Cardiac muscle cell (in vitro differentiated cells and primary cell): ENCODE measurements around the gene SLC25A29. TPM values are rescaled to one million over a fixed set of nuclear protein-coding genes. Genes with fewer than 3 reads are reported as not detected.
"Not testable (repeated sequence)": the region's sequence is repeated elsewhere in the genome, so short reads cannot be mapped to it uniquely, and the experiment has no call there.

Source experiments
- DNase-seq, 2 donors: peaks; one replicate each; pipeline versions ENCODE4 v3.0.0 to v3.0.0-alpha.2; 2010 to 2017; ENCODE audit warnings: low read depth in 1 of 2, low spot score in 1 of 2
- H3K27ac ChIP-seq: fragments of 200-600 bp; sonication (generic); 2 replicates; pipeline ENCODE4 v1.5.1; 2016
- H3K27me3 ChIP-seq: fragments of 200-600 bp; sonication (generic); 2 replicates; pipeline ENCODE4 v1.6.0; 2016; ENCODE audit warnings: control low read depth
- H3K36me3 ChIP-seq: fragments of 200-600 bp; sonication (generic); 2 replicates; pipeline ENCODE4 v1.5.1; 2016; ENCODE audit warnings: control low read depth
- H3K4me1 ChIP-seq: fragments of 200-600 bp; sonication (generic); 2 replicates; pipeline ENCODE4 v1.8.1; 2017; ENCODE audit warnings: low read depth, mild to moderate bottlenecking, mixed run types
- H3K4me3 ChIP-seq: fragments of 200-600 bp; sonication (generic); 2 replicates; pipeline ENCODE4 v1.5.1; 2016; ENCODE audit warnings: mild to moderate bottlenecking
- H3K9me3 ChIP-seq: fragments of 200-600 bp; sonication (generic); 2 replicates; pipeline ENCODE4 v1.5.1; 2017; ENCODE audit warnings: low read depth, mild to moderate bottlenecking, control low read depth
- CTCF ChIP-seq: IDR thresholded peaks from 2 replicates; pipeline ENCODE4 v1.5.1; 2012; ENCODE audit warnings: low read depth, mild to moderate bottlenecking, low read length
- polyA plus RNA-seq: library from polyadenylated mRNA; unstranded; fragments of >200 nt; fragmentation: Nextera tagmentation; extraction: Ambion mirVana; gene quantifications from 2 replicates; pipeline ENCODE4 v1.2.1, GENCODE V29; 2016
- total RNA-seq: library from RNA; depleted of rRNA; stranded (reverse); fragments of >200 nt; gene quantifications from 2 replicates; pipeline ENCODE4 v1.2.3, GENCODE V29; 2016

The SLC25A29 gene
- total and polyA plus RNA-seq, 2 experiments from 2014 or later = 49.4 to 125 TPM

- H3K36me3 ChIP-seq = no peaks in the 10 kb centered on the region
- H3K27me3 ChIP-seq = no peaks in the 10 kb centered on the region
- H3K4me3 ChIP-seq = no peak overlapping the region
- no peaks in the 10 kb centered on the region for H3K9me3 ChIP-seq
- DNase-seq = peak in 1 of 2 donors; percentile 84
- H3K4me1 ChIP-seq = no peaks in the 10 kb centered on the region
- TF ChIP-seq CTCF = no peak
- no peak overlapping the region for H3K27ac ChIP-seq
These were observed 8.6 kb downstream of the SLC25A29 start for GRCh38 chr14:100297320-100298300.

GRCh38 chr14:100296729-100297128, 9.5 kb downstream of the SLC25A29 start:
- not testable (repeated sequence) for H3K4me1 ChIP-seq, H3K9me3 ChIP-seq, H3K27me3 ChIP-seq, H3K27ac ChIP-seq, DNase-seq, H3K36me3 ChIP-seq, H3K4me3 ChIP-seq

DNA sequence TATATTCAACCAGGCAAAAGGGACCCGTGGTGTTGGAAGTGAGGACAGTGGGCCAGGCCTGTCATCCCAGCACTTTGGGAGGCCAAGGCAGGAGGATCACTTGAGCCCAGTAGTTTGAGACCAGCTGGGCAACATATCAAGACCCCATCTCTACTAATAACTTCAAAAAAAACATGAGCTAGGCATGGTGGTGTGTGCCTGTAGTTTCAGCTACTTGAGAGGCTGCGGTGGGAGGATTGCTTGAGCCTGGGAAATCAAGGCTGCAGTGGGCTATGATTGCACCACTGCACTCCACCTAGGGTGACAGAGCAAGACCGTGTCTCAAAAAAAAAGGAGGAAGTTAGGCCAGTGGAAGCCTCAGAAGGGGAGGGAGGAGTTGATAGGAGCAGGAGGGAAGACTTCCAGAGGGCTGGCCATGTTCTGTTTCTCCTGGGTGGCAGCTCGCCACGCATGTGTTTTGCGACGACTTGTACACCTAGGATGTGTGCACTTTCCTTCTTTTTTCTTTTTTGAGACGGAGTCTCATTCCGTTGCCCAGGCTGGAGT, 10.1 kb downstream of the SLC25A29 start:
- DNase-seq = no peak
- Histone ChIP-seq H3K9me3 (no peaks in the 10 kb centered on the region), H3K4me3 (no peak overlapping the region), H3K27ac (no peak overlapping the region), H3K36me3 (no peaks in the 10 kb centered on the region), H3K4me1 (no peaks in the 10 kb centered on the region), H3K27me3 (no peaks in the 10 kb centered on the region)
- no peak for TF ChIP-seq CTCF

DNA sequence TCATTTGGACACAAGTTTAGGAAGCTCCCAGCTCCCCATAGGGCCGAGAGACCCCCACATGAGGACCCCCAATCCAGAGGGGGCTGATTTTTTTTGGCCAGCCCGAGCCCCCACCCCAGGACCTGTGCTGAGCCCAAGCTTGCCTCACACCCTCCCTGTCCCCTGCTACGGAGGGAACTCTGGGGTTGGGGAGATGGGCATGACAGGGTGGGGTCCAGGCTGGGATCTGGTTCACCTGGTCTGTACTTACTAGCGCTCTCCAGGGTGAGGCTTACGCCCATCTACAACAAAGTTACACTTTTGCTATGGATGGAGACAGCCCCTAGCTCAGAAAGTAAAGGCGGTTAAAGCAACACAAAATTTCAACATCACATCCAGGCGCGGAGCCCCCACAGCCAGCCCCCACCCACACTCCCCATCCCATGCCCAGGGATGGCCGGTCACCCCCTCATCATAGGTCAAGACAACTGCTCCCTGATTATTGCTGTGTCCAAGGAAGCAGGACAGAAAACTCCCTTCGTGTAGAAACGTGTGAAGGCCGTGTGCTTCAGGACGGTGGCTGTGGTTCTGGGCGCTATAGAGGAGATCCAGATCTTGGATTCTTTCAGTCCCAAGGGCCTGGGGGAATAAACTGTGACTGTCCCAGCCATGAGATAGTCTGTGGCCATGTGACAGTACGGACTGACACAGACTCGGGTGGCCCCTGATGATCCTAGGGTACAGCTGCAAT, 10.7 kb downstream of the SLC25A29 start:
- Histone ChIP-seq H3K27ac (no peak overlapping the region), H3K36me3 (no peaks in the 10 kb centered on the region)

DNA sequence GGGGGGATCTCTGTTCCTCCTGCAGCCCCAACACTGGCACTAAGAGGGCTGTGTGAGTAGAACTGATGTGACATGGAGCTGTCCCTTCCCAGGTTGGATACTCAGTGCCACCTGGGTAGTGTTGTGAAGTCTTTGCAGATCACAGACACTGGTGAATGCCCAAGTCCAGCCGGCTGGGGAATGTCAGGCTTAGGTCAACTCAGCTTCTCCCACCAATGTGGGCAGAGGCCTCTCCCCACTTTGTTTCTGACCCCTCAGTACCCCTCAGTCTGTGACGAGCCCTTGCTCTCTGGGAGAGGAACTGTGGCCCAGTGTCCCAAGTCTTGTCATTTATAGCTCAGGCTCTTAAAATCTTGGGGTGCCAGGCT, 11.3 kb downstream of the SLC25A29 start:
- no peaks in the 10 kb centered on the region for H3K27me3 ChIP-seq
- peaks cover 5% of the 10 kb centered on the region for H3K4me1 ChIP-seq
- no peak for DNase-seq
- no peaks in the 10 kb centered on the region for H3K36me3 ChIP-seq
- no peaks in the 10 kb centered on the region for H3K9me3 ChIP-seq
- H3K4me3 ChIP-seq = no peak overlapping the region
- H3K27ac ChIP-seq = no peak overlapping the region
- TF ChIP-seq CTCF = no peak

More for the DNA sequence above, 10.7 kb downstream of the SLC25A29 start:
- no peaks in the 10 kb centered on the region for H3K4me1 ChIP-seq
- DNase-seq = no peak
- H3K4me3 ChIP-seq = no peak overlapping the region
- no peaks in the 10 kb centered on the region for H3K9me3 ChIP-seq
- no peaks in the 10 kb centered on the region for H3K27me3 ChIP-seq
- no peak for TF ChIP-seq CTCF
